Calu3 (cell line): ENCODE results near the gene TMEM181. TPM values are rescaled to one million over a fixed set of nuclear protein-coding genes. Genes with fewer than 3 reads are reported as not detected.
"Not testable (repeated sequence)": the region's sequence is repeated elsewhere in the genome, so short reads cannot be mapped to it uniquely, and the experiment has no call there.

Source experiments
- BruUV-seq: library from RNA; stranded (reverse); fragments of 400-500 nt; replicated peaks from 2 replicates; lab custom pipeline; 2021; lab: Mats Ljungman, UMichigan
- CTCF ChIA-PET: fragments of 300-600 bp; sonication (Branson Sonifier 250); formaldehyde crosslinking; loops from one replicate; lab custom pipeline; 2022; ENCODE audit warnings: antibody characterized with exemption; lab: Charles Lee
- DNase-seq: peaks from one replicate; pipeline ENCODE4 v3.0.0; 2022
- H3K27ac Mint-ChIP-seq: one replicate; pipeline ENCODE4 v1.8.0; 2022; ENCODE audit warnings: mixed read lengths; ENCODE audit not compliant: unreplicated experiment
- H3K27me3 Mint-ChIP-seq: one replicate; pipeline ENCODE4 v1.8.0; 2022; ENCODE audit warnings: mixed read lengths; ENCODE audit not compliant: unreplicated experiment
- H3K36me3 Mint-ChIP-seq: one replicate; pipeline ENCODE4 v1.8.0; 2022; ENCODE audit warnings: mild to moderate bottlenecking, moderate library complexity, mixed read lengths; ENCODE audit not compliant: insufficient read depth, unreplicated experiment
- H3K4me1 Mint-ChIP-seq: one replicate; pipeline ENCODE4 v1.8.0; 2022; ENCODE audit warnings: mild to moderate bottlenecking, low read depth, mixed read lengths; ENCODE audit not compliant: unreplicated experiment
- H3K4me3 Mint-ChIP-seq: one replicate; pipeline ENCODE4 v1.8.0; 2022; ENCODE audit warnings: mild to moderate bottlenecking, low read depth, moderate library complexity, mixed read lengths; ENCODE audit not compliant: unreplicated experiment
- H3K9me3 Mint-ChIP-seq: one replicate; pipeline ENCODE4 v1.8.0; 2022; ENCODE audit warnings: low read depth, mixed read lengths; ENCODE audit not compliant: unreplicated experiment
- intact Hi-C: fragments of 100-400 bp; cut with micrococcal nuclease; formaldehyde crosslinking; loops from one replicate; pipeline ENCODE4 v1.10.0; 2022; ENCODE audit not compliant: unreplicated experiment
- total RNA-seq: library from RNA; stranded (reverse); gene quantifications from 2 replicates; pipeline ENCODE4 v1.2.3, GENCODE V29; 2022
- TF ChIP-seq, protein P1 (sequence below): fragments of 200-600 bp; IDR thresholded peaks from one replicate; pipeline ENCODE4 v1.8.0; 2022; ENCODE audit warnings: antibody characterized with exemption; ENCODE audit not compliant: unreplicated experiment

Gene TMEM181
- total RNA-seq, 1 experiment from 2014 or later, result 48.7 TPM

- intact Hi-C loops, result no loop called here
- BruUV-seq, result no TSS peak
- H3K27ac Mint-ChIP-seq, result no peak overlapping the region
- no peak overlapping the region for H3K4me3 Mint-ChIP-seq
- CTCF ChIA-PET, result interaction anchor here (0.8 kb wide), 1 partner anchor 23 kb away, joined by 3 read pairs; no protein-coding TSS in a partner anchor
- peaks cover 7% of the 10 kb centered on the region for H3K4me1 Mint-ChIP-seq
- TF ChIP-seq, protein P1, sequence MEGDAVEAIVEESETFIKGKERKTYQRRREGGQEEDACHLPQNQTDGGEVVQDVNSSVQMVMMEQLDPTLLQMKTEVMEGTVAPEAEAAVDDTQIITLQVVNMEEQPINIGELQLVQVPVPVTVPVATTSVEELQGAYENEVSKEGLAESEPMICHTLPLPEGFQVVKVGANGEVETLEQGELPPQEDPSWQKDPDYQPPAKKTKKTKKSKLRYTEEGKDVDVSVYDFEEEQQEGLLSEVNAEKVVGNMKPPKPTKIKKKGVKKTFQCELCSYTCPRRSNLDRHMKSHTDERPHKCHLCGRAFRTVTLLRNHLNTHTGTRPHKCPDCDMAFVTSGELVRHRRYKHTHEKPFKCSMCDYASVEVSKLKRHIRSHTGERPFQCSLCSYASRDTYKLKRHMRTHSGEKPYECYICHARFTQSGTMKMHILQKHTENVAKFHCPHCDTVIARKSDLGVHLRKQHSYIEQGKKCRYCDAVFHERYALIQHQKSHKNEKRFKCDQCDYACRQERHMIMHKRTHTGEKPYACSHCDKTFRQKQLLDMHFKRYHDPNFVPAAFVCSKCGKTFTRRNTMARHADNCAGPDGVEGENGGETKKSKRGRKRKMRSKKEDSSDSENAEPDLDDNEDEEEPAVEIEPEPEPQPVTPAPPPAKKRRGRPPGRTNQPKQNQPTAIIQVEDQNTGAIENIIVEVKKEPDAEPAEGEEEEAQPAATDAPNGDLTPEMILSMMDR, result no peak
- H3K27me3 Mint-ChIP-seq, result no peaks in the 10 kb centered on the region
- no peaks in the 10 kb centered on the region for H3K9me3 Mint-ChIP-seq
- H3K36me3 Mint-ChIP-seq, result no peaks in the 10 kb centered on the region
- DNase-seq, result no peak
Measured at GRCh38 chr6:158668707-158669103, 108.8 kb downstream of the TMEM181 start.

- H3K36me3 Mint-ChIP-seq, result no peaks in the 10 kb centered on the region
- DNase-seq, result no peak
- no peak overlapping the region for H3K27ac Mint-ChIP-seq
- no peaks in the 10 kb centered on the region for H3K9me3 Mint-ChIP-seq
- H3K4me1 Mint-ChIP-seq, result peaks cover 7% of the 10 kb centered on the region
- no peak overlapping the region for H3K4me3 Mint-ChIP-seq
- intact Hi-C loops, result no loop called here
- no TSS peak for BruUV-seq
- CTCF ChIA-PET, result interaction anchor here (0.8 kb wide), 1 partner anchor 22 kb away, joined by 3 read pairs; no protein-coding TSS in a partner anchor
- H3K27me3 Mint-ChIP-seq, result no peaks in the 10 kb centered on the region
- TF ChIP-seq, protein P1, result no peak
Measured at GRCh38 chr6:158669145-158670035, 109.5 kb downstream of the TMEM181 start.

- H3K4me1 Mint-ChIP-seq, H3K9me3 Mint-ChIP-seq, H3K36me3 Mint-ChIP-seq, H3K27ac Mint-ChIP-seq, BruUV-seq, H3K27me3 Mint-ChIP-seq, H3K4me3 Mint-ChIP-seq, intact Hi-C loops, DNase-seq: not testable (repeated sequence)
- CTCF ChIA-PET, result interaction anchor here (0.7 kb wide), 1 partner anchor 1723 kb away, joined by 3 read pairs; no protein-coding TSS in a partner anchor
Measured at GRCh38 chr6:158672119-158672518, 112.2 kb downstream of the TMEM181 start.

- no peak overlapping the region for H3K27ac Mint-ChIP-seq
- H3K36me3 Mint-ChIP-seq, result no peaks in the 10 kb centered on the region
- CTCF ChIA-PET, result interaction anchor here (0.7 kb wide), 1 partner anchor 1723 kb away, joined by 3 read pairs; no protein-coding TSS in a partner anchor
- no peaks in the 10 kb centered on the region for H3K27me3 Mint-ChIP-seq
- no TSS peak for BruUV-seq
- intact Hi-C loops, result no loop called here
- H3K9me3 Mint-ChIP-seq, result no peaks in the 10 kb centered on the region
- H3K4me3 Mint-ChIP-seq, result no peak overlapping the region
- peaks cover 7% of the 10 kb centered on the region for H3K4me1 Mint-ChIP-seq
- no peak for DNase-seq
- TF ChIP-seq, protein P1, result no peak
Measured at GRCh38 chr6:158672726-158673125, 112.8 kb downstream of the TMEM181 start.
